Activated naive CD8-positive, alpha-beta T cell treated with anti-CD3 and anti-CD28 coated beads for 36 hours (primary cell): ENCODE data around the gene LYRM2. TPM values are rescaled to one million over a fixed set of nuclear protein-coding genes. Genes with fewer than 3 reads are reported as not detected.

Source experiments
- DNase-seq: peaks from one replicate; pipeline ENCODE4 v3.0.0; 2021
- H3K27ac Mint-ChIP-seq: one replicate; pipeline ENCODE4 v1.8.0; 2022; ENCODE audit warnings: mild to moderate bottlenecking, moderate library complexity, mixed read lengths
- H3K27me3 Mint-ChIP-seq: one replicate; pipeline ENCODE4 v1.8.0; 2022; ENCODE audit warnings: mild to moderate bottlenecking, mixed read lengths
- H3K36me3 Mint-ChIP-seq: one replicate; pipeline ENCODE4 v1.8.0; 2021; ENCODE audit warnings: mild to moderate bottlenecking, mixed read lengths
- H3K4me1 Mint-ChIP-seq: one replicate; pipeline ENCODE4 v1.8.0; 2021; ENCODE audit warnings: mixed read lengths
- H3K4me3 Mint-ChIP-seq: one replicate; pipeline ENCODE4 v1.8.0; 2022; ENCODE audit warnings: mild to moderate bottlenecking, moderate library complexity, mixed read lengths
- H3K9me3 Mint-ChIP-seq: one replicate; pipeline ENCODE4 v1.8.0; 2022; ENCODE audit warnings: mixed read lengths
- total RNA-seq, 2 experiments: library from RNA; stranded (reverse); gene quantifications; one replicate each; pipeline ENCODE4 v1.2.3, GENCODE V29; 2021

LYRM2 gene
- total RNA-seq, 2 experiments from 2014 or later = 31.6 to 32.3 TPM

- no peak overlapping the region for H3K4me3 Mint-ChIP-seq
- H3K36me3 Mint-ChIP-seq = no peaks in the 10 kb centered on the region
Observed at GRCh38 chr6:89566008-89566800, 72.3 kb downstream of the LYRM2 start.

DNA sequence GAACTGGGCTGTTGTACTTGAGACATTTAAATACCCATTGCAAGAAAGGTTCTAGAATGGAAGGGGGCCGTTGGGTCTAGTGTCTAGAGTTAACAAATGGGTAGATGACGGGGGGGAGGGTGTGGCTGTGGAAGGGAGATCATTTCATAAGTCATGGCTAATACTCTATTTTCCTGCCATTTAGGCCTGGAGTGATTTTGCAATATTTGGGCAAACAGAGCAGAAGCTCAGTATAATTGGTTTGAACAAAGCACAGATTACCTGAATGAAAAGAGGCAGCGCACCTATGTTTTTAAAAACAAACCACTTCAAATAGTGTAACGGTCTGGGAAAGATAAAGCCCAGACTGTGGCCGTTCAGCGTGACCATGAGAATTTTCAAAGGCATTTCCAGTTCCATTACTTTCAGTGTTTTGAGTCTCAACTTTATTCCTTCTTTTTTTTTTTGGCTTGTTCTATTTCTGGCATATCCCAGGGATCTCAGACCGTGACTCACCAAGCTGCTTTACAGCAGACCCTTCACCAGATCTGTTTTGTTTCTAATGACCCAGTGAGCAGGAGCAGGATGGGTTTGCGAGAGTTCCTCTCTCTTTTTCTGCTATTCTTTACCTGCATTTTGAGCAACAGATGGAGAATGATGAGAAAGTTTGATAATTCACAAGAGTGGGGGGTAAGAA lies 73.7 kb downstream of the LYRM2 start:
- Mint-ChIP-seq H3K36me3 (no peaks in the 10 kb centered on the region), H3K4me3 (no peak overlapping the region), H3K9me3 (no peaks in the 10 kb centered on the region), H3K27ac (no peak overlapping the region), H3K4me1 (no peaks in the 10 kb centered on the region), H3K27me3 (no peaks in the 10 kb centered on the region)
- no peak for DNase-seq

More at GRCh38 chr6:89566008-89566800, 72.3 kb downstream of the LYRM2 start:
- Mint-ChIP-seq H3K4me1 (no peaks in the 10 kb centered on the region), H3K27ac (no peak overlapping the region), H3K27me3 (no peaks in the 10 kb centered on the region), H3K9me3 (no peaks in the 10 kb centered on the region)
- DNase-seq = no peak

- Mint-ChIP-seq H3K9me3 (no peaks in the 10 kb centered on the region), H3K36me3 (no peaks in the 10 kb centered on the region), H3K27ac (no peak overlapping the region)
Observed at GRCh38 chr6:89563866-89564265, 74.7 kb downstream of the LYRM2 start.

GRCh38 chr6:89562093-89562973 lies 76.2 kb downstream of the LYRM2 start:
- no peaks in the 10 kb centered on the region for H3K27me3 Mint-ChIP-seq
- H3K4me3 Mint-ChIP-seq = no peak overlapping the region
- peaks cover under 1% of the 10 kb centered on the region for H3K9me3 Mint-ChIP-seq
- H3K4me1 Mint-ChIP-seq = no peaks in the 10 kb centered on the region
- peaks cover under 1% of the 10 kb centered on the region for H3K36me3 Mint-ChIP-seq
- H3K27ac Mint-ChIP-seq = no peak overlapping the region
- no peak for DNase-seq

More at GRCh38 chr6:89563866-89564265, 74.7 kb downstream of the LYRM2 start:
- H3K4me3 Mint-ChIP-seq = no peak overlapping the region
- H3K27me3 Mint-ChIP-seq = no peaks in the 10 kb centered on the region
- no peak for DNase-seq
- no peaks in the 10 kb centered on the region for H3K4me1 Mint-ChIP-seq

DNA sequence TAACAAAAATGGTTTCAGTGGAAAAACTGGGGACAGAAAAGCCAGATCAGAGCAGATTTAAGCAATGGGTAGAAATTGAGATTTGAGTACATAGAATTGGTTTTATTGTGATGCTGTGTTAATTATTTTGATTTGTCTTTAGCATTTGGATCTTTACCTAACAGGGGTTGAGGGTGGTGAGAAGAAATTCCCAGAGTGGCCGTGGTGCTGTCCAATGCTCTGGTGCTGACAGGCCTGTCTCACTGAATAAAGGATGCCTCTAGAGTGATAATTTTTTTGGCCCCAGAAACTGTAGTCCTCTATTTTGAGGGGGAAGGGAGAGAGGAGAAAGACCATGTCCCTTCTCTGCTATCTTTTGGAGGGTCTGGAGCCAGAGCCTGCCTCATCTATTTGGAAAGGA lies 79.1 kb downstream of the LYRM2 start:
- peaks cover 6% of the 10 kb centered on the region for H3K9me3 Mint-ChIP-seq
- no peaks in the 10 kb centered on the region for H3K27me3 Mint-ChIP-seq
- H3K4me1 Mint-ChIP-seq = no peaks in the 10 kb centered on the region
- no peak overlapping the region for H3K4me3 Mint-ChIP-seq
- peaks cover 3% of the 10 kb centered on the region for H3K36me3 Mint-ChIP-seq
- no peak overlapping the region for H3K27ac Mint-ChIP-seq
- DNase-seq = no peak

GRCh38 chr6:89555806-89556205 lies 82.7 kb downstream of the LYRM2 start:
- H3K4me1 Mint-ChIP-seq = no peaks in the 10 kb centered on the region
- H3K27me3 Mint-ChIP-seq = no peaks in the 10 kb centered on the region
- peaks cover 6% of the 10 kb centered on the region for H3K9me3 Mint-ChIP-seq
- no peak for DNase-seq
- peaks cover 3% of the 10 kb centered on the region for H3K36me3 Mint-ChIP-seq
- H3K27ac Mint-ChIP-seq = no peak overlapping the region
- H3K4me3 Mint-ChIP-seq = no peak overlapping the region

DNA sequence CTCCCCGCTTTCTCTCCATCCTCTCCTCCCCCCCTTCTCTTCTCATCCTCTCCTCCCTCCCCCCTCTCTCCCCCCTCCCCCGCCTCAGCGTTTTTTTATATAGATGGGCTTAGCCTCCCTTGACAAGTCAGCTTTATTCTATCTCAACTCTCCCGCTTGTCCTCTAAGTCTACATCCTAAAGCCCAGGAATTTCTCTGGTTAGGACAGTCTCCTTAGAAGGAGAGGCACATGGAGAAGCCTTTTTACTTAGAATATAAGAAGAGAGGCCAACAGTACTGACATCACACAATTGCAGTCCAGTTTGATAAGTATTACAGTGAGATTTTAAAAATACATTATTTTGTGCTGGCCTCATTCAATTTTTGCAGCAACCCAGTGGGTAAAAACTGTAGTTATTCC lies 83.5 kb downstream of the LYRM2 start:
- Mint-ChIP-seq H3K4me1 (no peaks in the 10 kb centered on the region), H3K4me3 (no peak overlapping the region), H3K27me3 (no peaks in the 10 kb centered on the region), H3K36me3 (peaks cover 3% of the 10 kb centered on the region), H3K27ac (no peak overlapping the region), H3K9me3 (peaks cover 6% of the 10 kb centered on the region)
- no peak for DNase-seq

DNA sequence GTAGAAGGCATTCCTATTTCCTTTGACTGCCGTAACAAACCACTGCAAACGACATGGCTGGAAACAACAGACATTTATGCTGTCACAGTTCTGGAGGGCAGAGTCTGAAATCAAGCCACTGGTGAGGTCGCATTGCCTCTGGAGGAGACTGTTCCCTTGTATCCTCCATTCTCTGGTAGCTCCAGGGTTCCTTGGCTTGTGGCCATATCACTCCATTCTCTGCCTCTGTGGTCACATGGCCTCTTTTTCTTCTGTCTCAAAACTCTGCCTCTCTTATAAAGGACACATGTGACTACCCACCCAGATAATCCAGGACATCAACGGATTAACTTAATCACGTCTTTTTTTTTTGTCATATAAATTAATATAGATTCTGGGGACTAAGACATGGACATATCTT lies 84.4 kb downstream of the LYRM2 start:
- H3K4me1 Mint-ChIP-seq = no peaks in the 10 kb centered on the region
- no peaks in the 10 kb centered on the region for H3K27me3 Mint-ChIP-seq
- H3K9me3 Mint-ChIP-seq = peaks cover 6% of the 10 kb centered on the region
- H3K27ac Mint-ChIP-seq = no peak overlapping the region
- no peak overlapping the region for H3K4me3 Mint-ChIP-seq
- no peak for DNase-seq
- H3K36me3 Mint-ChIP-seq = peaks cover 3% of the 10 kb centered on the region

GRCh38 chr6:89553431-89553830 lies 85.1 kb downstream of the LYRM2 start:
- no peak for DNase-seq
- Mint-ChIP-seq H3K4me3 (no peak overlapping the region), H3K9me3 (peaks cover 6% of the 10 kb centered on the region), H3K27ac (no peak overlapping the region), H3K27me3 (peaks cover 1% of the 10 kb centered on the region), H3K36me3 (peaks cover 3% of the 10 kb centered on the region), H3K4me1 (no peaks in the 10 kb centered on the region)

DNA sequence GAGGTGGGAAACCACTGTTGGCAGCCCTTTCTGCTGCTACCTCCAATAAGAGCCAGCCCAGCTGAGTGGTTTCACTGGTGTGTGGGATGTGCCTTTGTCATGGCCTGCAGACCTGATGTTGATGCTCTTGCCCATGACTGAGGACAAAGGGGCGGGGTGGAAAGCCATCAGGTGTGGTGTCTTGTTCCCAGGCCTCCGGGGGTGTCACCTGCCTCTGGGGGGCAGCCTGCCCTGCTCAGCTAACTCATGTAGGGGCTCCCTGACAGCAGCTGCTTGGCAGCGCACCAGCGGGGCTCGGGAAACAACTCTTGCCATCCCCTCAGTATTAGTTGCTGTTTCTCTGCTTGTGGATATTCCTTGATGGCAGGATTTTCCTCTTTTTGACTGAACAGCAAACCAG lies 91.3 kb downstream of the LYRM2 start:
- no peak overlapping the region for H3K27ac Mint-ChIP-seq
- no peaks in the 10 kb centered on the region for H3K36me3 Mint-ChIP-seq
- H3K4me1 Mint-ChIP-seq = no peaks in the 10 kb centered on the region
- no peaks in the 10 kb centered on the region for H3K9me3 Mint-ChIP-seq
- no peak overlapping the region for H3K4me3 Mint-ChIP-seq
- no peak for DNase-seq
- H3K27me3 Mint-ChIP-seq = peaks cover 6% of the 10 kb centered on the region

DNA sequence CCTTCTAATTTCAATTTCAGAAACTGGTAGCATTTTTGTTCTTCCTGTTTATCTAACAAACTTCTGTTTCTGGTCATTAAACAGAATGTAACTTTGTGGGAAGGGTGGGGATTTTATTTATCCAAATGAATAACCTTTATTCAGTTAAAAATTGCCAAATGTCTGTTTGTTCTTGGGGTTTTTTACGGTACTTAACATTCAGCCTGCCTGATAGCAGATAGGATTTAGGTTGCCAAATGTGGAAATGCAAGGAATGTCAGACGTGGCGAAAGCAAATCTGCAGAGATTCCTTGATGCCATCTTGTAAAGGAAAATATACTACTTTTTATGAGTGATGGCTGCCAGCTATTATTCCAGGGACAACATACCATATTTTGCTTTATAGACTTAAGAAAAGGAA lies 95.7 kb downstream of the LYRM2 start:
- Mint-ChIP-seq H3K36me3 (no peaks in the 10 kb centered on the region), H3K9me3 (no peaks in the 10 kb centered on the region), H3K27me3 (no peaks in the 10 kb centered on the region), H3K4me1 (no peaks in the 10 kb centered on the region), H3K4me3 (no peak overlapping the region), H3K27ac (no peak overlapping the region)
- no peak for DNase-seq

DNA sequence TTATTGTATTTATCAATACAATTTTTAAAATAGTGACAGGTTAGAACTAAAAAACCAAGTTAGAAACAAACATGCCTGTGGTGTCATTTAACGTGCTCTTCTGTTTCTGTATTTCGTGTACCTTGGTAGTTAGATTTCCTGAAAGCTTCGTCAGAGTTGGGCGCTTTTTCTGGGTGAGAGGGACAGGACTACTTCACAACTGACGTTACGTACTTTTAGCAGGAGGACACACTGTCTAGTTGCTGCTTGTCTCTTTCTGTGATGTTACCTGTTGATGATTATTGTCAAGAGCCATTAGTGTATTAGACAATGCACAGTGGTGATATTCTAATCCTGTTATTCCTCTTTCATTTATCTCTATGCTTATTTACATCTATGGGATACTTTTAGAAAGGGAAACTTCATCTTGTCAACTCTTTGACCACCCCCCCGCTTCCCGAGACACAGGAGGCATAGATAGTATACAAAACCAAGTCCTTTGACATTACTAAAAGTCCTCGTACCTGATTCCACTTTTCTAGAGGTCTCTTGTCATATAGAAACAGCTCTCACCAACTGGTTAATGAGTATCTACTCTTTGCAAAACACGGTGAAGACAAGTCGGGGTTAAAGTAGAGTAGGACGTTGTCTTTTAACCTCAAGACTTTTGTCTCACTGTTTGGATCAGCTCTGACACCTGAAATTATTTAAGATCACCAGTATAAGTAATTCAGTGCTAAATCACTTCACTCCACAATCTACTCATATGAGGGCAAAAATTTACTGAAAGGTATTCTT lies 96.3 kb downstream of the LYRM2 start:
- DNase-seq = no peak
- Mint-ChIP-seq H3K27me3 (no peaks in the 10 kb centered on the region), H3K9me3 (no peaks in the 10 kb centered on the region), H3K4me3 (no peak overlapping the region), H3K36me3 (no peaks in the 10 kb centered on the region), H3K4me1 (no peaks in the 10 kb centered on the region), H3K27ac (no peak overlapping the region)

- Mint-ChIP-seq H3K9me3 (no peaks in the 10 kb centered on the region), H3K36me3 (no peaks in the 10 kb centered on the region), H3K27ac (no peak overlapping the region)
Observed at GRCh38 chr6:89539779-89540178, 98.8 kb downstream of the LYRM2 start.

DNA sequence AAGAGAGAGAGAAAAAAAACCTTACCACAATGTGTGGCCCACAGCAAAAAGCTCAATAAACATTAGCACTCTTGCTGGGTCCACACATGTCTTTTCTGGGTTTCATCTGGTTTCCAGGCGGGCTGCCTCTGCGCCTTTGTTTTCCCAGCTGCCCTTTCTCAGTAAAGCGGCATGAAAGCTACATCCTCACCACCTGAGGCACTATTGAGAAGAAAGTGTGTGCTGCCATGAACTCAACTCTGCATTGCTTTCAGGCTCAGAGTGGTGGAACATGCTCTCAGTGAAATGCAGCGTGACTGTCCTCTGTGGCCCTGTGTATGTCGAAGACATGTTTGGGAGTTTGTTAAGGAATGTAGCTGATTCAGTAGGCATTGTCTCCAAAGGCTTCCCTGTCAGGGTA lies 102.3 kb downstream of the LYRM2 start:
- Mint-ChIP-seq H3K36me3 (no peaks in the 10 kb centered on the region), H3K4me1 (no peaks in the 10 kb centered on the region), H3K27me3 (no peaks in the 10 kb centered on the region), H3K27ac (no peak overlapping the region), H3K4me3 (no peak overlapping the region), H3K9me3 (no peaks in the 10 kb centered on the region)
- no peak for DNase-seq

More at GRCh38 chr6:89539779-89540178, 98.8 kb downstream of the LYRM2 start:
- H3K4me3 Mint-ChIP-seq = no peak overlapping the region
- no peak for DNase-seq
- H3K27me3 Mint-ChIP-seq = no peaks in the 10 kb centered on the region
- H3K4me1 Mint-ChIP-seq = no peaks in the 10 kb centered on the region
